Measurements from ENCODE around the gene MFNG. TPM values are rescaled to one million over a fixed set of nuclear protein-coding genes. Genes with fewer than 3 reads are reported as not detected.

Gene MFNG
- total RNA-seq, 1 experiment from 2014 or later = 7.1 TPM

GRCh38 chr22:37449331-37450001 is 36.7 kb downstream of the MFNG start:
- no peak overlapping the region for H3K4me3 ChIP-seq (ENCODE audit: low read depth in 2 of 2, low read length in 2 of 2)
- peak; percentile 39; the same call in 1 of the 2 replicates for ATAC-seq
- H3K36me3 ChIP-seq (ENCODE audit: control insufficient read depth, insufficient read depth, low read length) = no peaks in the 10 kb centered on the region
- CTCF ChIA-PET = no interaction called here
- TF ChIP-seq TCF7L2 (IDR thresholded peaks at IDR 0.05; ENCODE audit: low read depth, low read length) (no peak), POLR2AphosphoS5 (IDR thresholded peaks at IDR 0.05; ENCODE audit: low read depth, low read length) (no peak), SIN3A (IDR thresholded peaks at IDR 0.05; ENCODE audit: borderline replicate concordance, insufficient read depth, low read depth, low read length) (no peak), REST (IDR thresholded peaks at IDR 0.05; ENCODE audit: insufficient read depth in 1 of 2, low read depth in 2 of 2, low read length in 1 of 2) (no peak), CTCF (IDR thresholded peaks at IDR 0.05) (no peak)
- POLR2A ChIA-PET = no interaction called here
- H3K27me3 ChIP-seq (ENCODE audit: control insufficient read depth, insufficient read depth, low read length) = no peaks in the 10 kb centered on the region
- no peak overlapping the region for H3K27ac ChIP-seq (ENCODE audit: low read length)
- H3K4me1 ChIP-seq (ENCODE audit: control insufficient read depth, insufficient read depth, low read length) = no peaks in the 10 kb centered on the region
- no TSS peak for BruUV-seq (replicated peaks)
- intact Hi-C loops (cut with micrococcal nuclease; ENCODE audit: unreplicated experiment) (no loop called here), in situ Hi-C loops (cut with HindIII; ENCODE audit: low pct_unique_long_range_greater_than_20kb, low sequenced_read_pairs) (no loop called here)
- no peak for DNase-seq (ENCODE audit: low read depth, low spot score)
- no peaks in the 10 kb centered on the region; the same call in 1 of the 2 replicates for H3K9me3 ChIP-seq (ENCODE audit: control insufficient read depth, insufficient read depth, low read depth, low read length)

- Histone ChIP-seq H3K4me1 (ENCODE audit: control insufficient read depth, insufficient read depth, low read length) (no peaks in the 10 kb centered on the region), H3K27ac (ENCODE audit: low read length) (no peak overlapping the region), H3K4me3 (ENCODE audit: low read depth in 2 of 2, low read length in 2 of 2) (no peak overlapping the region), H3K9me3 (ENCODE audit: control insufficient read depth, insufficient read depth, low read depth, low read length) (no peaks in the 10 kb centered on the region; the same call in 1 of the 2 replicates), H3K36me3 (ENCODE audit: control insufficient read depth, insufficient read depth, low read length) (no peaks in the 10 kb centered on the region), H3K27me3 (ENCODE audit: control insufficient read depth, insufficient read depth, low read length) (no peaks in the 10 kb centered on the region)
- no peak for TF ChIP-seq CTCF (IDR thresholded peaks at IDR 0.05)
- no peak for TF ChIP-seq REST (IDR thresholded peaks at IDR 0.05; ENCODE audit: insufficient read depth in 1 of 2, low read depth in 2 of 2, low read length in 1 of 2)
- no peak for TF ChIP-seq SIN3A (IDR thresholded peaks at IDR 0.05; ENCODE audit: borderline replicate concordance, insufficient read depth, low read depth, low read length)
- no peak for TF ChIP-seq POLR2AphosphoS5 (IDR thresholded peaks at IDR 0.05; ENCODE audit: low read depth, low read length)
- no peak for TF ChIP-seq TCF7L2 (IDR thresholded peaks at IDR 0.05; ENCODE audit: low read depth, low read length)
- ChIA-PET CTCF (no interaction called here), POLR2A (no interaction called here)
- no TSS peak for BruUV-seq (replicated peaks)
- in situ Hi-C loops (cut with HindIII; ENCODE audit: low pct_unique_long_range_greater_than_20kb, low sequenced_read_pairs) = no loop called here
- ATAC-seq (0 out of 2 replicates have a peak, but pooled peaks have one; percentile 22), DNase-seq (ENCODE audit: low read depth, low spot score) (no peak)
- intact Hi-C loops (cut with micrococcal nuclease; ENCODE audit: unreplicated experiment) = no loop called here
Observed at GRCh38 chr22:37448516-37449127, 37.6 kb downstream of the MFNG start.

All from Panc1 (cell line).